ENCODE results near the gene MROH2A.

- no peak for TF ChIP-seq CTCF (IDR thresholded peaks at IDR 0.05; ENCODE audit: low read depth, low read length, poor library complexity, severe bottlenecking)
- TF ChIP-seq EZH2phosphoT487 (IDR thresholded peaks at IDR 0.05; ENCODE audit: borderline replicate concordance, low read length): no peak
Observed at GRCh38 chr2:233856184-233856583, 78.1 kb downstream of the MROH2A start.

All from DOHH2 (cell line).